ENCODE data around the gene CYP2W1.

CYP2W1 gene

DNA sequence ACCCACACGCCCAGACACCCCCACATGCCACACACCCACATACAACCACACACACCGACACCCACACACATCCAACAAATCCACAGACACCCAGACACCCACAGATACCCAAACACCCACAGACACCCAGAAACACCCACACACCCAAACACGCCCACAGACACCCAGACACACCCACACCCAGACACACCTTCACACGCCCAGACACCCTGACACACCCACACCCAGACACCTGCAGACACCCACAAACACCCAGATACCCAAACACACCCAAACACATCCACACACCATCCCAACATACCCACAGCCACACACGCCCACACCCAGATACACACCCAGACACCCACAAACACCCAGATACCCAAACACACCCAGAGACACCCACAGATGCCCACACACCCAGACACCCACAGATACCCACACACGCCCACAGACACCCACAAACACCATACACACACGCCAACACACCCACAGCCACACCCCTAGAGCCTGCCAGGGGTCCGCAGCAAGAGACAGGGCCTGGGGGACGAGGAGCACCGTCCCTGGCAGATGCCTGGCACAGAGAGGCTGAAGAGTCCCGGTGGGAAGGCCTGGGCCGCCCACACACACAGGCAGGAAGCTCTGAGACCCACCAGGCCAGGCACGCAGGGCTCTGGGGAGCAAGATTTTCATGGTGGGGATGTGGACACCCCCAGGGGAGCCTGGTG, 28.5 kb downstream of the CYP2W1 start:
- Histone ChIP-seq H3K27ac (no peak overlapping the region; the same call in 1 of the 2 replicates), H3K27me3 (ENCODE audit: insufficient read depth, low read depth, severe bottlenecking) (no peaks in the 10 kb centered on the region), H3K36me3 (peaks cover 12% of the 10 kb centered on the region), H3K9me3 (ENCODE audit: severe bottlenecking) (no peaks in the 10 kb centered on the region), H3K4me3 (ENCODE audit: low read depth, low read length) (no peak overlapping the region)
- no peak for DNase-seq
- TF ChIP-seq, protein P1, sequence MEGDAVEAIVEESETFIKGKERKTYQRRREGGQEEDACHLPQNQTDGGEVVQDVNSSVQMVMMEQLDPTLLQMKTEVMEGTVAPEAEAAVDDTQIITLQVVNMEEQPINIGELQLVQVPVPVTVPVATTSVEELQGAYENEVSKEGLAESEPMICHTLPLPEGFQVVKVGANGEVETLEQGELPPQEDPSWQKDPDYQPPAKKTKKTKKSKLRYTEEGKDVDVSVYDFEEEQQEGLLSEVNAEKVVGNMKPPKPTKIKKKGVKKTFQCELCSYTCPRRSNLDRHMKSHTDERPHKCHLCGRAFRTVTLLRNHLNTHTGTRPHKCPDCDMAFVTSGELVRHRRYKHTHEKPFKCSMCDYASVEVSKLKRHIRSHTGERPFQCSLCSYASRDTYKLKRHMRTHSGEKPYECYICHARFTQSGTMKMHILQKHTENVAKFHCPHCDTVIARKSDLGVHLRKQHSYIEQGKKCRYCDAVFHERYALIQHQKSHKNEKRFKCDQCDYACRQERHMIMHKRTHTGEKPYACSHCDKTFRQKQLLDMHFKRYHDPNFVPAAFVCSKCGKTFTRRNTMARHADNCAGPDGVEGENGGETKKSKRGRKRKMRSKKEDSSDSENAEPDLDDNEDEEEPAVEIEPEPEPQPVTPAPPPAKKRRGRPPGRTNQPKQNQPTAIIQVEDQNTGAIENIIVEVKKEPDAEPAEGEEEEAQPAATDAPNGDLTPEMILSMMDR (IDR thresholded peaks at IDR 0.05; ENCODE audit: low read depth, low read length): no peak

DNA sequence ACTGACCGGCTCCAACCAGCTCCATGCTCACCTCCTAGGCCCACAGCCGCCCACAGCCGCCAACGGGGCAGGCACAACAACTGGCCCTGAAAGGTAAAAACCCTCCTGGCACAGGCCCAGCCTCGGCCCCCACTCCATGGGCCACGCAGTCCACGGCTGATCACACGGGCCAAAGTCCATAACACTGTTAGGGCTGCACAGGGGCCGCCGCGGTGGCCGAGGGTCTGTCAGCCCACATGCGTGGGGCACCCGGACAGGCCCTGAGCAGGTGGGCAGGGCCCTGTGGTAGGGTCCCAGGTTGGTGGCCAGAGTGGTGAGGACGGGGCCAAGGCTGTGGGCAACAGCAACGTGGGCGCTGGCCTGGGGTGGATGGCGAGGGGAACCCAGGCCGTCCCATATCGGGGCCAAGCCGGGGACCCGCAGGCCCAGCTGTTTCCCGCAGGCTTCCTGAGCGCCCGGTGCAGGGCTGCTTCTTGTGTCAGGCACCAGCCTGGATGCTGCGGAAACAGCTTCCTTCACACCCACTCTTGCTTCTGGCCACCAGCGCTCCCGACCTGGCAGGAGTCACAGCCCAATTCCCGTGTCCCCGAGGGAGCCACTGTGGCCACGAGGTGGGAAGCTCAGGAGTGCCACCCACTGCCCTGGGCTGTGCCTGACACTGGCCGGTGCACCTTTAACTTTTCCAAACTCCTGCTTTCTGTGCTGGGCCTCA, 29.2 kb downstream of the CYP2W1 start:
- Histone ChIP-seq H3K36me3 (peaks cover 10% of the 10 kb centered on the region), H3K9me3 (ENCODE audit: severe bottlenecking) (no peaks in the 10 kb centered on the region), H3K27ac (no peak overlapping the region), H3K4me3 (ENCODE audit: low read depth, low read length) (no peak overlapping the region), H3K27me3 (ENCODE audit: insufficient read depth, low read depth, severe bottlenecking) (no peaks in the 10 kb centered on the region)
- DNase-seq: no peak
- TF ChIP-seq, protein P1 (IDR thresholded peaks at IDR 0.05; ENCODE audit: low read depth, low read length): no peak

DNA sequence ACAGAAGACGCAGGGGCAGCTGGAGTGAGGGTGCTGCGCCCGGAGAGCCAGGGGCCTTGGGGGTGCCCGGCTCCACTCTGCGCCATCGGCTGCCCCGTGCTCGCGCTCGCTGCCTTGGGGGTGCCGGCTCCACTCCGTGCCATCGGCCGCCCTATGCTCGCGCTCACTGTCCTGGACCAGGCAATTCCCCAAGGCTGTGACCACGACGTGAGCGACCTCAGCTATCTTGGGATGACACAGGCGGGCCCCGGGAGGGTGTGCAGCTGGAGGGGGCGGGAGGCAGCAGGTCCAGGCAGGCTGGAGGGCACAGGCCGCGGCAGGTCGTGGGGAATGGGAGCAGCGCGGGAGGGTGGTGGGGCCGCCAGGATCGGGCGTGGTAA, 29.7 kb downstream of the CYP2W1 start:
- H3K27me3 ChIP-seq (ENCODE audit: insufficient read depth, low read depth, severe bottlenecking): no peaks in the 10 kb centered on the region
- H3K4me3 ChIP-seq (ENCODE audit: low read depth, low read length): no peak overlapping the region
- TF ChIP-seq, protein P1 (IDR thresholded peaks at IDR 0.05; ENCODE audit: low read depth, low read length): no peak
- no peak overlapping the region for H3K27ac ChIP-seq
- no peak for DNase-seq
- peaks cover 8% of the 10 kb centered on the region for H3K36me3 ChIP-seq
- H3K9me3 ChIP-seq (ENCODE audit: severe bottlenecking): no peaks in the 10 kb centered on the region

DNA sequence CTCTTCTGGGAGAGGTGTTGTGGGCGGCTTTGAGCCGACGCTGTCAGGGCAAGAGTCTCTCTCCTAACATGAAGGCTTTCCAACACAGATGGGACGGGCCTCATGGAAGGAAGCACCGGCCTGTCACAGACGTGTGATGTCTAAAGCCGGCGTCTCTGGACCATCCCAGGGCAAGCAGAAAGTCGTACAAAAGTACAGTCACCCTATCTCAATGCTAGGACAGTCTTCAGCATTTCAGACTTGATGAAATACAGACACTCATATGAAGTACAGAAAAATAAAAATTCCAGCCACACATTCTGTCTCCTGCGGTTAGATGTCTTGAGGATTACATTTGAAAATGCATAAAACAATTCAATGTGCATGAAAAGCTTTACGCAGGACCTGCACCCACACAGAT, 30.6 kb downstream of the CYP2W1 start:
- Histone ChIP-seq H3K27ac (no peak overlapping the region), H3K4me3 (ENCODE audit: low read depth, low read length) (no peak overlapping the region), H3K27me3 (ENCODE audit: insufficient read depth, low read depth, severe bottlenecking) (no peaks in the 10 kb centered on the region), H3K9me3 (ENCODE audit: severe bottlenecking) (no peaks in the 10 kb centered on the region), H3K36me3 (peaks cover 10% of the 10 kb centered on the region)
- TF ChIP-seq, protein P1 (IDR thresholded peaks at IDR 0.05; ENCODE audit: low read depth, low read length): no peak
- DNase-seq: no peak

DNA sequence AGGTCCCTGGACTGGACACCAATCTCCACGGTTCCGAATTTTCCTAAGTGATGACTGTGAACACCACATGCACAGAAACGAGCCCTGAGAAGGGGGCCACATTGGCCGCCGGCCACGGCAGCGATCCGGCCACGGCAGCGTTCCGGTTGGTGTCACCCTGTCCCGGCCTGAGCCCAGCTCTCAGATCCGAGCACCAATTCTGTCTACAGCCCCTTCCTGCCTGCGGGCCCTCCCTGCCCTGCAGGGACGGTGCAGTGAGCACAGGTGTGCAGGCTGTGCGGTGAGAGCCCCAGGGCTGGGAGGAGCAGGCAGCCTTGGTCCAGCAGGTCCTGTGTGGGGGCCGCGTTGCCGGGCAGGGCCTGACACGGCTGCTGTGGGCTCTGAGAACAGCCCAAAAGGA, 31.7 kb downstream of the CYP2W1 start:
- H3K27ac ChIP-seq: no peak overlapping the region
- no peak overlapping the region for H3K4me3 ChIP-seq (ENCODE audit: low read depth, low read length)
- no peaks in the 10 kb centered on the region for H3K27me3 ChIP-seq (ENCODE audit: insufficient read depth, low read depth, severe bottlenecking)
- TF ChIP-seq, protein P1 (IDR thresholded peaks at IDR 0.05; ENCODE audit: low read depth, low read length): no peak
- DNase-seq: no peak
- no peaks in the 10 kb centered on the region for H3K9me3 ChIP-seq (ENCODE audit: severe bottlenecking)
- peaks cover 4% of the 10 kb centered on the region for H3K36me3 ChIP-seq
